Neutrophil (primary cell): Measurements from ENCODE around the gene MEIKIN.
"Not testable (repeated sequence)": the region's sequence is repeated elsewhere in the genome, so short reads cannot be mapped to it uniquely, and the experiment has no call there.

Source experiments
- H3K27ac ChIP-seq: fragments of 200-600 bp; sonication (generic); 2 replicates; pipeline ENCODE4 v1.5.1; 2016; ENCODE audit warnings: mild to moderate bottlenecking, moderate library complexity
- H3K27me3 ChIP-seq: fragments of 200-600 bp; sonication (generic); 2 replicates; pipeline ENCODE4 v1.6.0; 2016; ENCODE audit warnings: mild to moderate bottlenecking
- H3K36me3 ChIP-seq: fragments of 200-600 bp; sonication (generic); 2 replicates; pipeline ENCODE4 v1.5.1; 2017
- H3K4me1 ChIP-seq, 2 experiments: fragments of 200-600 bp in 1 of 2; sonication (generic) in 1 of 2; 1 replicate in 1 of 2; 2 replicates in 1 of 2; pipeline versions ENCODE4 v1.5.1 to v1.6.1; 2013 to 2016; ENCODE audit warnings: low read depth in 1 of 2, low read length in 1 of 2, mild to moderate bottlenecking in 1 of 2, moderate library complexity in 1 of 2; ENCODE audit not compliant: control insufficient read depth in 1 of 2, insufficient read depth in 1 of 2
- H3K4me3 ChIP-seq, 2 experiments: fragments of 200-600 bp in 1 of 2; sonication (generic) in 1 of 2; 1 replicate in 1 of 2; 2 replicates in 1 of 2; pipeline ENCODE4 v1.5.1; 2013 to 2016; ENCODE audit warnings: low read depth in 1 of 2, low read length in 1 of 2, mild to moderate bottlenecking in 1 of 2, moderate library complexity in 1 of 2
- H3K9me3 ChIP-seq: fragments of 200-600 bp; sonication (generic); 2 replicates; pipeline ENCODE4 v1.5.1; 2016
- CTCF ChIP-seq: fragments of 200-600 bp; sonication (generic); IDR thresholded peaks from 2 replicates; pipeline ENCODE4 v1.5.1; 2016; ENCODE audit warnings: antibody characterized with exemption

The MEIKIN gene

GRCh38 chr5:131906668-131907067 lies 38.8 kb downstream of the MEIKIN start:
- no peak overlapping the region for H3K4me3 ChIP-seq
- TF ChIP-seq CTCF: no peak
- peaks cover 13% of the 10 kb centered on the region for H3K27me3 ChIP-seq
- H3K4me1 ChIP-seq: peaks cover 0 to 8% of the 10 kb centered on the region in 2 experiments
- H3K27ac ChIP-seq: no peak overlapping the region
- no peaks in the 10 kb centered on the region for H3K36me3 ChIP-seq
- H3K9me3 ChIP-seq: peaks cover 5% of the 10 kb centered on the region

- H3K4me3 ChIP-seq, H3K27me3 ChIP-seq, H3K27ac ChIP-seq, H3K36me3 ChIP-seq, H3K9me3 ChIP-seq, H3K4me1 ChIP-seq: not testable (repeated sequence)
Observed at GRCh38 chr5:131902266-131902665, 43.2 kb downstream of the MEIKIN start.

- H3K9me3 ChIP-seq: peaks cover 5% of the 10 kb centered on the region
- no peak overlapping the region for H3K4me3 ChIP-seq
- H3K27me3 ChIP-seq: no peaks in the 10 kb centered on the region
- H3K27ac ChIP-seq: no peak overlapping the region
- TF ChIP-seq CTCF: no peak
- H3K36me3 ChIP-seq: no peaks in the 10 kb centered on the region
- H3K4me1 ChIP-seq: peaks cover 0 to 8% of the 10 kb centered on the region in 2 experiments
Observed at GRCh38 chr5:131899686-131900085, 45.8 kb downstream of the MEIKIN start.

GRCh38 chr5:131883984-131884383 lies 61.5 kb downstream of the MEIKIN start:
- no peak overlapping the region for H3K27ac ChIP-seq
- no peak overlapping the region for H3K4me3 ChIP-seq
- H3K27me3 ChIP-seq: no peaks in the 10 kb centered on the region
- H3K36me3 ChIP-seq: no peaks in the 10 kb centered on the region
- no peaks in the 10 kb centered on the region for H3K9me3 ChIP-seq
- no peaks in the 10 kb centered on the region for H3K4me1 ChIP-seq
- no peak for TF ChIP-seq CTCF

- no peak for TF ChIP-seq CTCF
- Histone ChIP-seq H3K27me3 (no peaks in the 10 kb centered on the region), H3K36me3 (no peaks in the 10 kb centered on the region), H3K4me1 (no peaks in the 10 kb centered on the region), H3K27ac (no peak overlapping the region), H3K4me3 (no peak overlapping the region), H3K9me3 (no peaks in the 10 kb centered on the region)
Observed at GRCh38 chr5:131879705-131880104, 65.8 kb downstream of the MEIKIN start.

GRCh38 chr5:131877873-131878272 lies 67.6 kb downstream of the MEIKIN start:
- H3K4me3 ChIP-seq: no peak overlapping the region
- no peak for TF ChIP-seq CTCF
- no peaks in the 10 kb centered on the region for H3K36me3 ChIP-seq
- no peaks in the 10 kb centered on the region for H3K4me1 ChIP-seq
- no peaks in the 10 kb centered on the region for H3K9me3 ChIP-seq
- H3K27ac ChIP-seq: no peak overlapping the region
- H3K27me3 ChIP-seq: no peaks in the 10 kb centered on the region

- H3K27ac ChIP-seq, H3K9me3 ChIP-seq, H3K4me1 ChIP-seq, H3K4me3 ChIP-seq, H3K27me3 ChIP-seq, H3K36me3 ChIP-seq: not testable (repeated sequence)
Observed at GRCh38 chr5:131871251-131871650, 74.2 kb downstream of the MEIKIN start.
